Prostate gland (tissue), 2 donors: ENCODE measurements around the gene ABCF2. TPM values are rescaled to one million over a fixed set of nuclear protein-coding genes. Genes with fewer than 3 reads are reported as not detected.

Experiments used
- DNase-seq: peaks from one replicate; pipeline ENCODE4 v3.0.0-alpha.2; 2019; ENCODE audit warnings: low spot score
- H3K27ac ChIP-seq, 2 donors: fragments of 200-600 bp; sonication (generic); 2 replicates each; pipeline ENCODE4 v1.5.1; 2017 to 2019
- H3K27me3 ChIP-seq: fragments of 200-600 bp; sonication (generic); replicated peaks from 2 replicates; pipeline ENCODE4 v1.5.1; 2019; ENCODE audit not compliant: insufficient read depth
- H3K36me3 ChIP-seq, 2 donors: fragments of 200-600 bp; sonication (generic); 1 replicate in 1 of 2; 2 replicates in 1 of 2; pipeline versions ENCODE4 v1.5.1 to v1.8.1; 2017 to 2019
- H3K4me1 ChIP-seq: fragments of 200-600 bp; sonication (generic); replicated peaks from 2 replicates; pipeline ENCODE4 v1.5.1; 2019
- H3K4me3 ChIP-seq, 2 donors: fragments of 200-600 bp; sonication (generic); 2 replicates each; pipeline ENCODE4 v1.5.1; 2017 to 2019
- H3K9me3 ChIP-seq: fragments of 200-600 bp; sonication (generic); 2 replicates; pipeline ENCODE4 v1.5.1; 2017
- POLR2A ChIP-seq: fragments of 450-650 bp; IDR thresholded peaks from one replicate; pipeline ENCODE4 v1.6.1; 2016; ENCODE audit warnings: antibody characterized with exemption, mild to moderate bottlenecking
- POLR2AphosphoS5 ChIP-seq: sonication (generic); formaldehyde crosslinking; IDR thresholded peaks from one replicate; pipeline ENCODE4 v1.6.1; 2017; ENCODE audit warnings: antibody characterized with exemption
- WGBS: methylation state at CpG from one replicate; pipeline ENCODE4 v1.1.5; 2018; 5-methylcytosine and 5-hydroxymethylcytosine counted together
- intact Hi-C: fragments of 100-400 bp; cut with DNase I; formaldehyde crosslinking; loops from one replicate; pipeline ENCODE4 v1.14.2; 2022
- total RNA-seq, 2 donors: library from RNA; depleted of rRNA; stranded (reverse); fragments of >200 nt; gene quantifications; one replicate each; pipeline ENCODE4 v1.1.0, GENCODE V29; 2016
- TF ChIP-seq, protein P1 (sequence below), 4 experiments: fragments of 200-600 bp in 2 of 4; fragments of 450-650 bp in 2 of 4; sonication (generic) in 2 of 4; IDR thresholded peaks; 1 replicate in 3 of 4; 2 replicates in 1 of 4; pipeline ENCODE4 v1.5.1; 2016 to 2019; ENCODE audit warnings: antibody characterized with exemption in 4 of 4, mild to moderate bottlenecking in 2 of 4, moderate library complexity in 2 of 4

The ABCF2 gene
- total RNA-seq, 2 donors from 2014 or later: 23.3 to 33.3 TPM

- TF ChIP-seq POLR2A (no peak), POLR2AphosphoS5 (no peak)
- TF ChIP-seq, protein P1, sequence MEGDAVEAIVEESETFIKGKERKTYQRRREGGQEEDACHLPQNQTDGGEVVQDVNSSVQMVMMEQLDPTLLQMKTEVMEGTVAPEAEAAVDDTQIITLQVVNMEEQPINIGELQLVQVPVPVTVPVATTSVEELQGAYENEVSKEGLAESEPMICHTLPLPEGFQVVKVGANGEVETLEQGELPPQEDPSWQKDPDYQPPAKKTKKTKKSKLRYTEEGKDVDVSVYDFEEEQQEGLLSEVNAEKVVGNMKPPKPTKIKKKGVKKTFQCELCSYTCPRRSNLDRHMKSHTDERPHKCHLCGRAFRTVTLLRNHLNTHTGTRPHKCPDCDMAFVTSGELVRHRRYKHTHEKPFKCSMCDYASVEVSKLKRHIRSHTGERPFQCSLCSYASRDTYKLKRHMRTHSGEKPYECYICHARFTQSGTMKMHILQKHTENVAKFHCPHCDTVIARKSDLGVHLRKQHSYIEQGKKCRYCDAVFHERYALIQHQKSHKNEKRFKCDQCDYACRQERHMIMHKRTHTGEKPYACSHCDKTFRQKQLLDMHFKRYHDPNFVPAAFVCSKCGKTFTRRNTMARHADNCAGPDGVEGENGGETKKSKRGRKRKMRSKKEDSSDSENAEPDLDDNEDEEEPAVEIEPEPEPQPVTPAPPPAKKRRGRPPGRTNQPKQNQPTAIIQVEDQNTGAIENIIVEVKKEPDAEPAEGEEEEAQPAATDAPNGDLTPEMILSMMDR (IDR thresholded peaks at IDR 0.05): no peak
- Histone ChIP-seq H3K27ac (no peak overlapping the region), H3K27me3 (no peaks in the 10 kb centered on the region), H3K36me3 (peaks cover 2 to 5% of the 10 kb centered on the region in 2 donors), H3K9me3 (no peaks in the 10 kb centered on the region), H3K4me3 (no peak overlapping the region), H3K4me1 (no peaks in the 10 kb centered on the region)
- intact Hi-C loops: no loop called here
- WGBS: 87% methylated on average over 8 of the region's 9 CpGs
- no peak for DNase-seq
These were observed 14.7 kb upstream of the ABCF2 start for GRCh38 chr7:151241755-151242096.

DNA sequence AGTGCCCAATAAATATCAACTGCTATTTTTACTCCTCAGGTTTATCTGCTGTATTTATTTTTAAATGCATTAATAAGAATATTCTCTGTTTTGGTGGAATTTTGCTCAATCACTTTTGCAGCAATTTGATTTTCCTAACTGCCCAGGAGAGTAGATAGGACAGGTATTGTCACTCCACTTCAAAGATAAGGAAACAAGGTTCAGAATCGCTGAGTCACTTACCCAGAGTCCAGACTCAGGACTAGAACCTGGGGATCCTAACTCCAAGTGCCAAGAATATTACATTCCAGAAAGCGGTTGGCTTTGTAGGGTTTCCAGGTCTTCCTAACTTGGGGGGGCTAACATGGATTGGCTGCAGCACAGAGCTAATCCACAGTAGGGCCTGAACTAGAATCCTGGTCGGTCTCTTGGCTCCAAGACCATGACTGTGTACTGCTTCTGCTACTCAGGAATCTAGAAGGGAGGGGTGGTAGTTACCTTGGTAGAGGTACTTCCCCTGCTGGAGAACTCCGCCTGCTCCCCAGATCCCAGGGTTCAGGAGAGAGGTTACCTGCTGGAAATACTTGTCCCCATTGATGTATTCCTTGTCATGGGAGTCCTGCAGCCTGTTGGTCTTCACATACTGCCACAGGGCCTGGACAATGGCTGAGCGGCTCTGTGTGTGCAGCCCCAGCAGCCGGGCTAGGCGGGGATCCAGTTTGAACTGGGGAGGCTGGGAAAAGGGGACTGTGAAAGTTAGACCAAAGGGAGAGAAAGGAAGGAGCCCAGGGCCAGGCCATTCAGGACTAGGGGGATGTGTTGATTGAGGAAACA is 14.1 kb upstream of the ABCF2 start:
- no peaks in the 10 kb centered on the region for H3K4me1 ChIP-seq
- no peak for DNase-seq
- intact Hi-C loops: no loop called here
- no peak overlapping the region for H3K27ac ChIP-seq
- H3K9me3 ChIP-seq: no peaks in the 10 kb centered on the region
- TF ChIP-seq POLR2AphosphoS5 (no peak), POLR2A (no peak)
- TF ChIP-seq, protein P1 (IDR thresholded peaks at IDR 0.05): no peak
- H3K4me3 ChIP-seq: no peak overlapping the region
- H3K36me3 ChIP-seq: peaks cover 2 to 5% of the 10 kb centered on the region in 2 donors
- WGBS: 88% methylated on average over 7 of the region's 7 CpGs
- H3K27me3 ChIP-seq: no peaks in the 10 kb centered on the region

DNA sequence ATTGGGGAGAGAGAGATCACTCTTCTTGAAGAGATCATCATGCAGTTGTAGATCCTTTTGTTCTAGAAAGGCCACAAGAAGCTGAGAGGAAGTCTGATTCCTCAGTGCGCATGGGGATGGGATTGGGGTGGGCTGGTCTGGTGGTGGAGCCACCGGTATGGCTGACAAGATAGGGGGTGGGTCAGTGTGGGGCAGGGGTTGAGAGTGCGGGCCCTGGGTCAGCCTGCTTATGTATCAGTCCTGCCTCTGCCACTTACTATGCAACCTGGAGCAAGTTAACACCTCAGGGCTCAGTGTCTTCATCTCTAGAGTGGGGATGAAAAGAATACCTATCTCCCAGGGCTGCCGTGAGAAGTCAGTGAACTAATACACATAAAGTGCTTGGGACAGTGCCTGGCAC is 13.5 kb upstream of the ABCF2 start:
- Histone ChIP-seq H3K4me1 (no peaks in the 10 kb centered on the region), H3K4me3 (no peak overlapping the region), H3K36me3 (peaks cover 2 to 5% of the 10 kb centered on the region in 2 donors), H3K27me3 (no peaks in the 10 kb centered on the region), H3K9me3 (no peaks in the 10 kb centered on the region), H3K27ac (no peak overlapping the region)
- DNase-seq: no peak
- 71% methylated on average over 4 of the region's 4 CpGs for WGBS
- intact Hi-C loops: no loop called here
- TF ChIP-seq POLR2AphosphoS5 (no peak), POLR2A (no peak)
- TF ChIP-seq, protein P1 (IDR thresholded peaks at IDR 0.05): no peak

DNA sequence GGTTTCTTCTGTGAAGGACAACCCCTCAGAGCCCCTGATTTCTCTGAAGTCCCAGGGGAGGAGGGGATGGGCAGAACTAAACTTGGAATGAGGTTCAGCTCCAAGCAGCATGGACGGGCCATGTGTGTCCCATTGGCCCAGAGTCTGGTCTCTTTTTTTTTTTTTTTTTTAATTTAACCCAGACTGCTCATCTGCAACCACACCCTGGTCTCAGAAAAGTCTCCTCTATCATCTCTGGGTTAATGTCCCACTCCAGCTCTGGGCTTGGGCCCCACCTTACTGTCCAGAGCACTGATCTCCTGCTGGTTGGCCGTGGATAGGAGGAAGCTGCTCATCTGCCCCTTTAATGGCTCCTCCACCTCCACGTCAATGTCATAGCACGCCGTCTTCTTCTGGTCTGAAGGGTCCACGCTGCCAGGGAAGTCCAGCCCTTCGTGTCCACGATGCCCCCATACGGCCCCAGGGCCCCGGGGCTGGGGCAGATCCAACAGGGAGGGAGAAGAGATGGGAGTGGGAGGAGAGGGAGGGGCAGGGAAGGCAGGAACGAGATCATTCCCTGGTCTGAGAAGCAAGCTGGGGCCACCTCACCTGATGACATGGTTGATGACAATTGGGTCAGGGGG is 12.9 kb upstream of the ABCF2 start:
- peaks cover 2 to 5% of the 10 kb centered on the region in 2 donors for H3K36me3 ChIP-seq
- H3K4me1 ChIP-seq: no peaks in the 10 kb centered on the region
- 52% methylated on average over 11 of the region's 11 CpGs for WGBS
- H3K4me3 ChIP-seq: no peak overlapping the region
- intact Hi-C loops: no loop called here
- no peaks in the 10 kb centered on the region for H3K27me3 ChIP-seq
- no peaks in the 10 kb centered on the region for H3K9me3 ChIP-seq
- no peak for DNase-seq
- H3K27ac ChIP-seq: no peak overlapping the region
- TF ChIP-seq POLR2A: no peak
- no peak for TF ChIP-seq POLR2AphosphoS5
- TF ChIP-seq, protein P1 (IDR thresholded peaks at IDR 0.05): no peak
